Thyroid gland (tissue), 4 donors: ENCODE data around the gene GIMAP5.

ENCODE experiments used
- CTCF ChIP-seq, 6 experiments: fragments of 200-600 bp in 3 of 6; fragments of 450-650 bp in 3 of 6; sonication (generic) in 3 of 6; IDR thresholded peaks; one replicate each; pipeline ENCODE4 v1.5.1; 2016 to 2019; ENCODE audit warnings: antibody characterized with exemption in 6 of 6, mild to moderate bottlenecking in 2 of 6, inconsistent platforms in 1 of 6, moderate library complexity in 1 of 6
- POLR2A ChIP-seq, 2 donors: fragments of 450-650 bp; IDR thresholded peaks; one replicate each; pipeline ENCODE4 v1.6.1; 2017; ENCODE audit warnings: antibody characterized with exemption in 2 of 2, mild to moderate bottlenecking in 2 of 2, moderate library complexity in 1 of 2

- no peak for TF ChIP-seq POLR2A (IDR thresholded peaks at IDR 0.05)
- no peak for TF ChIP-seq CTCF (IDR thresholded peaks at IDR 0.05)
Measured at GRCh38 chr7:150784954-150785353, 47.7 kb downstream of the GIMAP5 start.
